GM23338 (cell line): Measurements from ENCODE around the gene USP19. TPM values are rescaled to one million over a fixed set of nuclear protein-coding genes. Genes with fewer than 3 reads are reported as not detected.
A peak's percentile ranks its signal among the peaks of the same experiment; 100 is the strongest.

ENCODE experiments used
- ATAC-seq: fragments of 200-7000 bp; cut with Tn5 transposase; 3 replicates; pipeline ENCODE4 v1.9.1; 2020
- DNase-seq: peaks from one replicate; pipeline ENCODE4 v3.0.0-alpha.2; 2015; ENCODE audit warnings: low spot score
- H2AFZ ChIP-seq: fragments of 200-600 bp; sonication (generic); 2 replicates; pipeline ENCODE4 v1.8.0; 2016; ENCODE audit warnings: antibody characterized with exemption, mild to moderate bottlenecking, moderate library complexity
- H3F3A ChIP-seq: fragments of 200-600 bp; sonication (generic); replicated peaks from 2 replicates; pipeline ENCODE4 v1.8.0; 2017; ENCODE audit warnings: antibody characterized with exemption, mixed run types, low read depth
- H3K27ac ChIP-seq: fragments of 200-600 bp; sonication (generic); 2 replicates; pipeline ENCODE4 v1.6.1; 2016; ENCODE audit warnings: low read depth
- H3K27me3 ChIP-seq: fragments of 200-600 bp; sonication (generic); 2 replicates; pipeline ENCODE4 v1.8.0; 2016; ENCODE audit warnings: mild to moderate bottlenecking, mixed run types, moderate library complexity; ENCODE audit not compliant: insufficient read depth
- H3K36me3 ChIP-seq: fragments of 200-600 bp; sonication (generic); 2 replicates; pipeline ENCODE4 v1.8.0; 2016; ENCODE audit warnings: mild to moderate bottlenecking; ENCODE audit not compliant: insufficient read depth
- H3K4me1 ChIP-seq: fragments of 200-600 bp; sonication (generic); 2 replicates; pipeline ENCODE4 v1.8.0; 2016; ENCODE audit warnings: mild to moderate bottlenecking, moderate library complexity; ENCODE audit not compliant: insufficient read depth
- H3K4me2 ChIP-seq: fragments of 200-600 bp; sonication (generic); 2 replicates; pipeline ENCODE4 v1.7.1; 2017; ENCODE audit warnings: mixed run types
- H3K4me3 ChIP-seq: fragments of 200-600 bp; sonication (generic); 2 replicates; pipeline ENCODE4 v1.6.1; 2016; ENCODE audit warnings: mixed run types
- H3K79me2 ChIP-seq: fragments of 200-600 bp; sonication (generic); replicated peaks from 2 replicates; pipeline ENCODE4 v1.8.0; 2017; ENCODE audit warnings: mild to moderate bottlenecking; ENCODE audit not compliant: insufficient read depth
- H3K9me2 ChIP-seq: fragments of 200-600 bp; sonication (generic); 2 replicates; pipeline ENCODE4 v1.8.0; 2017; ENCODE audit not compliant: insufficient read depth
- H4K20me1 ChIP-seq: fragments of 200-600 bp; sonication (generic); replicated peaks from 2 replicates; pipeline ENCODE4 v1.8.0; 2017; ENCODE audit warnings: mild to moderate bottlenecking; ENCODE audit not compliant: insufficient read depth
- H3K27ac Mint-ChIP-seq: 2 replicates; pipeline ENCODE4 v1.8.0; 2020; ENCODE audit warnings: inconsistent platforms, mild to moderate bottlenecking, moderate library complexity, mixed read lengths
- H3K27me3 Mint-ChIP-seq: 3 replicates; pipeline ENCODE4 v1.8.0; 2022; ENCODE audit warnings: low read depth, mild to moderate bottlenecking, moderate library complexity, mixed read lengths, inconsistent platforms; ENCODE audit not compliant: insufficient read depth, poor library complexity
- H3K36me3 Mint-ChIP-seq: 3 replicates; pipeline ENCODE4 v1.8.0; 2021; ENCODE audit warnings: low read depth, mild to moderate bottlenecking, inconsistent platforms, moderate library complexity, mixed read lengths
- H3K4me1 Mint-ChIP-seq: 3 replicates; pipeline ENCODE4 v1.8.0; 2020; ENCODE audit warnings: mild to moderate bottlenecking, inconsistent platforms, mixed read lengths
- H3K4me3 Mint-ChIP-seq: 3 replicates; pipeline ENCODE4 v1.8.0; 2021; ENCODE audit warnings: moderate library complexity, mild to moderate bottlenecking, inconsistent platforms, mixed read lengths
- H3K9me3 Mint-ChIP-seq: 3 replicates; pipeline ENCODE4 v1.8.0; 2020; ENCODE audit warnings: moderate library complexity, mild to moderate bottlenecking, inconsistent platforms, mixed read lengths
- CTCF ChIP-seq, 2 experiments: fragments of 200-600 bp in 1 of 2; sonication (generic) in 1 of 2; conservative IDR thresholded peaks; 2 replicates each; pipeline versions ENCODE4 v1.5.1 to v1.6.1; 2016 to 2017; ENCODE audit warnings: antibody characterized with exemption in 2 of 2, low read depth in 2 of 2, mild to moderate bottlenecking in 2 of 2, moderate library complexity in 1 of 2
- ZNF114 ChIP-seq: fragments of 250-450 bp; sonication (Bioruptor Pico); IDR thresholded peaks from 2 replicates; pipeline ENCODE4 v1.5.0; 2020; ENCODE audit warnings: mild to moderate bottlenecking, moderate library complexity
- ZNF462 ChIP-seq: fragments of 250-450 bp; sonication (Bioruptor Pico); IDR thresholded peaks from 2 replicates; pipeline ENCODE4 v1.5.0; 2020; ENCODE audit warnings: mild to moderate bottlenecking, moderate library complexity
- polyA plus RNA-seq: library from polyadenylated mRNA; unstranded; fragments of >200 nt; fragmentation: Nextera tagmentation; extraction: Ambion mirVana; gene quantifications from 2 replicates; pipeline ENCODE4 v1.2.1, GENCODE V29; 2016
- total RNA-seq: library from RNA; depleted of rRNA; stranded (reverse); fragments of >200 nt; shearing (Covaris generic); gene quantifications from 2 replicates; pipeline ENCODE4 v1.2.3, GENCODE V29; 2014

USP19 gene
- total and polyA plus RNA-seq, 2 experiments from 2014 or later = 13.2 to 62.0 TPM

- no peak for TF ChIP-seq ZNF462 (CRISPR knock-in tag)
Measured at GRCh38 chr3:49133226-49133951, 12.8 kb upstream of the USP19 start (continued).

DNA sequence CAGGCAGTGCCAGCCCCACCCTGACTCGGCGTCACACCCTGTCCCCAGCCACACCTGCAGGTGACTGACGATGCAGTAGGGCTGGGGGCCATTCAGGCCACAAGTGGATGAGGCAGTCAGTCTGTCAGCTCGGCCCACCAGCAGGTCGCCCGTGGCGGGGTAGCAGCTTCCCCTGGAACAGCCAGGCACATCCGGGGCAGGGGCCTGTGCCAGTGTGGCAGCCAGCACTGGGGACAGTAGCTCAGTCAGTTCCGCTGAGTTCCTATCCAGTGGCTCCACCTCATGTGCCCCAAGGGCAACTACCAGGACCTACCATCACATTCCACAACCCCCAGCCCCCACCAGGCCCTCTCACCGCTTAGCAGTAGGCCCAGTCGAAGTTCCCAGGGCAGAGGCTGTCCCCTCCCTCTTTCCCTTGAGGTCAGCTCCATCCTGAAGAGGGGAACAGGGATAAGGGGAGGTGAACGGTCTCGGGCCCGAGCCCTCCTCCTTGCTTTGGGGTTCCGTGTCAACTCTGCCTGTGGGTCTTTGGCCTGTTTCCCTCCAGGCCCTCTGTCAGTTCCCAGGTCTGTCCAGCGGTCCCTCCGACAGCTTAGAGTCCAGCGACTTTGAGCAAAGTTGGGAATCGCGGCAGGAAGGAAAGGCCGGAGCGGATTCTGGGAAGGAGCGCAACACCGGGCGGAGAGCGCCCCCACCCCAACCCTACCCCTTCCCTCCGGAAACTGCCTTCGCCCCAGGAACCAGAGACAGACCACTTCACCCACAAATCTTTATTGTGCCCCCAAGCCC is 12.0 kb upstream of the USP19 start, which contains the start of gene LAMB2:
Gene LAMB2, minus strand, starts transcription at position 614 of the 789 bp plus-strand sequence. Its CDS starts 183 bp downstream, at position 431.
- Histone ChIP-seq H3K4me2 (peak within 1 kb of the TSS; percentile 100), H3K4me3 (peak within 1 kb of the TSS; percentile 97), H3F3A (no peaks in the 10 kb centered on the region), H3K79me2 (no peaks in the 10 kb centered on the region; the same call in 1 of the 2 replicates), H2AFZ (peak within 1 kb of the TSS; percentile 100), H3K36me3 (no peaks in the 10 kb centered on the region), H3K27ac (peak within 1 kb of the TSS; percentile 93), H4K20me1 (no peaks in the 10 kb centered on the region), H3K27me3 (no peaks in the 10 kb centered on the region), H3K4me1 (peaks cover 7% of the 10 kb centered on the region; the same call in 1 of the 2 replicates), H3K9me2 (no peaks in the 10 kb centered on the region)
- Mint-ChIP-seq H3K36me3 (no peaks in the 10 kb centered on the region), H3K27me3 (peaks cover 2% of the 10 kb centered on the region), H3K4me1 (peaks cover 15% of the 10 kb centered on the region), H3K9me3 (no peaks in the 10 kb centered on the region; the same call in 2 of the 3 replicates), H3K4me3 (peak within 1 kb of the TSS; percentile 88), H3K27ac (peak within 1 kb of the TSS; percentile 85)
- DNase-seq = peak; percentile 93
- ATAC-seq = peak; percentile 77
- TF ChIP-seq ZNF114 (no peak), CTCF (conservative IDR thresholded peaks at IDR 0.05; ENCODE audit: low read depth in 2 of 2) (peak in 1 of 2 experiments; percentile 20; a peak in 1 of 4 replicates)
